HepG2 (cell line): ENCODE results near the gene STK11. TPM values are rescaled to one million over a fixed set of nuclear protein-coding genes. Genes with fewer than 3 reads are reported as not detected.

Experiments
- AHR ChIP-seq: IDR thresholded peaks from 2 replicates; pipeline ENCODE4 v1.6.1; 2018; ENCODE audit warnings: missing genetic modification reagents, missing compliant biosample characterization
- FIP1L1 ChIP-seq: fragments of 200-400 bp; formaldehyde crosslinking; IDR thresholded peaks from 2 replicates; pipeline ENCODE4 v1.6.1; 2018; ENCODE audit warnings: low read depth, mild to moderate bottlenecking, low read length, moderate library complexity, borderline replicate concordance; ENCODE audit not compliant: insufficient read depth
- GTF2F1 ChIP-seq: fragments of 150-350 bp; IDR thresholded peaks from 2 replicates; pipeline ENCODE4 v1.6.1; 2014; ENCODE audit warnings: low read length
- IRX3 ChIP-seq: sonication (generic); formaldehyde crosslinking; IDR thresholded peaks from 2 replicates; pipeline ENCODE4 v1.8.1; 2023; ENCODE audit warnings: mild to moderate bottlenecking, low read depth, missing genetic modification reagents, borderline replicate concordance
- NFKB2 ChIP-seq: sonication (generic); formaldehyde crosslinking; IDR thresholded peaks from 2 replicates; pipeline ENCODE4 v1.4.0; 2020; ENCODE audit warnings: missing genetic modification reagents, borderline replicate concordance
- NFYB ChIP-seq: sonication (generic); formaldehyde crosslinking; IDR thresholded peaks from 2 replicates; pipeline ENCODE4 v1.4.0; 2020; ENCODE audit warnings: missing genetic modification reagents
- RBFOX2 ChIP-seq: fragments of 200-400 bp; formaldehyde crosslinking; IDR thresholded peaks from 2 replicates; pipeline ENCODE4 v1.6.1; 2017; ENCODE audit warnings: low read depth, mild to moderate bottlenecking, low read length
- SNAI1 ChIP-seq: sonication (generic); formaldehyde crosslinking; IDR thresholded peaks from 2 replicates; pipeline ENCODE4 v1.5.0; 2020; ENCODE audit warnings: mild to moderate bottlenecking, missing genetic modification reagents, borderline replicate concordance
- TAF1 ChIP-seq: sonication (generic); formaldehyde crosslinking; IDR thresholded peaks from 2 replicates; pipeline ENCODE4 v1.4.0; 2020; ENCODE audit warnings: missing genetic modification reagents
- ZNF326 ChIP-seq: sonication (generic); formaldehyde crosslinking; IDR thresholded peaks from 2 replicates; pipeline ENCODE4 v1.4.0; 2020; ENCODE audit warnings: missing genetic modification reagents, borderline replicate concordance
- ZNF33B ChIP-seq: sonication (generic); formaldehyde crosslinking; IDR thresholded peaks from 2 replicates; pipeline ENCODE4 v1.5.1; 2020; ENCODE audit warnings: mild to moderate bottlenecking, missing genetic modification reagents
- ZNF343 ChIP-seq: sonication (generic); formaldehyde crosslinking; IDR thresholded peaks from 2 replicates; pipeline ENCODE4 v1.4.0; 2020; ENCODE audit warnings: mild to moderate bottlenecking, missing genetic modification reagents
- ZSCAN30 ChIP-seq: sonication (generic); formaldehyde crosslinking; IDR thresholded peaks from 2 replicates; pipeline ENCODE4 v1.5.0; 2020; ENCODE audit warnings: mild to moderate bottlenecking, missing genetic modification reagents
- polyA plus RNA-seq, 8 experiments: library from polyadenylated mRNA; depleted of rRNA in 3 of 8; stranded (reverse) in 7 of 8; unstranded in 1 of 8; fragments of >200 nt; fragmentation: Illumina TruSeq in 4 of 8; extraction: Trizol in 4 of 8; gene quantifications; 2 replicates each; pipeline versions ENCODE4 v1.2.1 to v1.2.3, GENCODE V29; 2011 to 2016; ENCODE audit warnings: low read depth in 4 of 8, missing spikeins in 1 of 8, mixed read lengths in 1 of 8; ENCODE audit not compliant: insufficient read depth in 1 of 8
- total RNA-seq, 5 experiments: library from RNA; depleted of rRNA; stranded (reverse); fragments of >200 nt; fragmentation: Illumina TruSeq; extraction: Trizol; gene quantifications; 2 replicates each; pipeline ENCODE4 v1.2.3, GENCODE V29; 2016; ENCODE audit warnings: low read depth in 1 of 5
- TF ChIP-seq, protein P1 (sequence below): sonication (generic); formaldehyde crosslinking; conservative IDR thresholded peaks from 2 replicates; pipeline ENCODE4 v1.4.0; 2020; ENCODE audit warnings: missing genetic modification reagents
- TF ChIP-seq, protein P2 (sequence below): IDR thresholded peaks from 2 replicates; pipeline ENCODE4 v1.6.1; 2016; ENCODE audit warnings: missing genetic modification reagents, missing compliant biosample characterization
- TF ChIP-seq, protein P3 (sequence below): sonication (generic); formaldehyde crosslinking; IDR thresholded peaks from 2 replicates; pipeline ENCODE4 v1.4.0; 2020; ENCODE audit warnings: mild to moderate bottlenecking, missing genetic modification reagents, borderline replicate concordance
- TF ChIP-seq, protein P4 (sequence below): conservative IDR thresholded peaks from 2 replicates; pipeline ENCODE4 v1.6.1; 2018; ENCODE audit warnings: missing genetic modification reagents
- TF ChIP-seq, protein P5 (sequence below): sonication (generic); formaldehyde crosslinking; IDR thresholded peaks from 2 replicates; pipeline ENCODE4 v1.8.1; 2023; ENCODE audit warnings: mild to moderate bottlenecking, missing genetic modification reagents
- TF ChIP-seq, protein P6 (sequence below): sonication (generic); formaldehyde crosslinking; IDR thresholded peaks from 2 replicates; pipeline ENCODE4 v1.4.0; 2020; ENCODE audit warnings: missing genetic modification reagents

STK11 gene
- total and polyA plus RNA-seq, 2 of the 13 experiments (the other 11 are each of a cell fraction or from before 2014, with no cell fraction given) = 27.5 to 43.6 TPM

DNA sequence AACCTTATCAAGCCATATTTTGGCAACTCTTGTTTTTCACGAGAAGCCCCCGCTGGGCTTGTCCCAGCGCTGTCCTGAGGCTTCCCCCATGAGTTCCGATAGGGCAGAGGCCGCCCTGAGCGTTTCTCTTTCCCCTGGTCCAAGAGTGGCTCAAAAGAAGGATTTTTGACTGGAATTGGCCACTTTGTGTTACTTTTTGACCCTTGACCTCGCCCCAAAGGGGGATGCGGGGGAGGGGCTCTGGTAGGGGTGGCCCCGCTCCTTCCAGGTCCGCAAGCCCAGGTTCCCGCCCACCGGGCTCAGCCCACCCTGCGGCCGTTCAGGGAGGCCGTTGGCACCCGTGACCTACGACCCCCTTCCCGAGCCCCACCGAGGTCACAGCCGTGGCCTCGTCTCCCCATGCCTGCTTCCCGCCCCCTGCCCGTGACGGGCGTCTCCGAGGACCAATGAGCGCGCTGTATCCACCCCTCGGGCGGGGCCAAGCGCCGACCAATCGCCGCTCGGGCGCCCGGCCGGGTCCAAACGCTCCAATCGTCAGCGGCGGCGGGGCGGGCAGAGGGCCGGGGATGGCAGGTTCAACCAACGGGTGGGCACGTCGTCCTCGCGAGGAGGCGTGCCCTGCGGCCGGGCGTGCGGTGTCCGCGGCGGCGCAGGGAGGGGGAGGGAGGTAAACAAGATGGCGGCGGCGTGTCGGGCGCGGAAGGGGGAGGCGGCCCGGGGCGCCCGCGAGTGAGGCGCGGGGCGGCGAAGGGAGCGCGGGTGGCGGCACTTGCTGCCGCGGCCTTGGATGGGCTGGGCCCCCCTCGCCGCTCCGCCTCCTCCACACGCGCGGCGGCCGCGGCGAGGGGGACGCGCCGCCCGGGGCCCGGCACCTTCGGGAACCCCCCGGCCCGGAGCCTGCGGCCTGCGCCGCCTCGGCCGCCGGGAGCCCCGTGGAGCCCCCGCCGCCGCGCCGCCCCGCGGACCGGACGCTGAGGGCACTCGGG, at the start of gene STK11 (continued):
- TF ChIP-seq, protein P1, sequence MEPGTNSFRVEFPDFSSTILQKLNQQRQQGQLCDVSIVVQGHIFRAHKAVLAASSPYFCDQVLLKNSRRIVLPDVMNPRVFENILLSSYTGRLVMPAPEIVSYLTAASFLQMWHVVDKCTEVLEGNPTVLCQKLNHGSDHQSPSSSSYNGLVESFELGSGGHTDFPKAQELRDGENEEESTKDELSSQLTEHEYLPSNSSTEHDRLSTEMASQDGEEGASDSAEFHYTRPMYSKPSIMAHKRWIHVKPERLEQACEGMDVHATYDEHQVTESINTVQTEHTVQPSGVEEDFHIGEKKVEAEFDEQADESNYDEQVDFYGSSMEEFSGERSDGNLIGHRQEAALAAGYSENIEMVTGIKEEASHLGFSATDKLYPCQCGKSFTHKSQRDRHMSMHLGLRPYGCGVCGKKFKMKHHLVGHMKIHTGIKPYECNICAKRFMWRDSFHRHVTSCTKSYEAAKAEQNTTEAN = no peak
- no peak for TF ChIP-seq FIP1L1
- no peak for TF ChIP-seq ZNF326
- TF ChIP-seq, protein P2, sequence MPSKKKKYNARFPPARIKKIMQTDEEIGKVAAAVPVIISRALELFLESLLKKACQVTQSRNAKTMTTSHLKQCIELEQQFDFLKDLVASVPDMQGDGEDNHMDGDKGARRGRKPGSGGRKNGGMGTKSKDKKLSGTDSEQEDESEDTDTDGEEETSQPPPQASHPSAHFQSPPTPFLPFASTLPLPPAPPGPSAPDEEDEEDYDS (CRISPR knock-in tag) = peak; percentile 84
- TF ChIP-seq ZNF33B = no peak
- TF ChIP-seq SNAI1 (CRISPR knock-in tag) = no peak
- TF ChIP-seq, protein P3, sequence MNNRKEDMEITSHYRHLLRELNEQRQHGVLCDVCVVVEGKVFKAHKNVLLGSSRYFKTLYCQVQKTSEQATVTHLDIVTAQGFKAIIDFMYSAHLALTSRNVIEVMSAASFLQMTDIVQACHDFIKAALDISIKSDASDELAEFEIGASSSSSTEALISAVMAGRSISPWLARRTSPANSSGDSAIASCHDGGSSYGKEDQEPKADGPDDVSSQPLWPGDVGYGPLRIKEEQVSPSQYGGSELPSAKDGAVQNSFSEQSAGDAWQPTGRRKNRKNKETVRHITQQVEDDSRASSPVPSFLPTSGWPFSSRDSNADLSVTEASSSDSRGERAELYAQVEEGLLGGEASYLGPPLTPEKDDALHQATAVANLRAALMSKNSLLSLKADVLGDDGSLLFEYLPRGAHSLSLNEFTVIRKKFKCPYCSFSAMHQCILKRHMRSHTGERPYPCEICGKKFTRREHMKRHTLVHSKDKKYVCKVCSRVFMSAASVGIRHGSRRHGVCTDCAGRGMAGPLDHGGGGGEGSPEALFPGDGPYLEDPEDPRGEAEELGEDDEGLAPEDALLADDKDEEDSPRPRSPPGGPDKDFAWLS (CRISPR knock-in tag) = no peak
- TF ChIP-seq RBFOX2 = peak; percentile 89
- no peak for TF ChIP-seq AHR (CRISPR knock-in tag)
- TF ChIP-seq, protein P4, sequence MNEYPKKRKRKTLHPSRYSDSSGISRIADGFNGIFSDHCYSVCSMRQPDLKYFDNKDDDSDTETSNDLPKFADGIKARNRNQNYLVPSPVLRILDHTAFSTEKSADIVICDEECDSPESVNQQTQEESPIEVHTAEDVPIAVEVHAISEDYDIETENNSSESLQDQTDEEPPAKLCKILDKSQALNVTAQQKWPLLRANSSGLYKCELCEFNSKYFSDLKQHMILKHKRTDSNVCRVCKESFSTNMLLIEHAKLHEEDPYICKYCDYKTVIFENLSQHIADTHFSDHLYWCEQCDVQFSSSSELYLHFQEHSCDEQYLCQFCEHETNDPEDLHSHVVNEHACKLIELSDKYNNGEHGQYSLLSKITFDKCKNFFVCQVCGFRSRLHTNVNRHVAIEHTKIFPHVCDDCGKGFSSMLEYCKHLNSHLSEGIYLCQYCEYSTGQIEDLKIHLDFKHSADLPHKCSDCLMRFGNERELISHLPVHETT (CRISPR knock-in tag) = peak; percentile 65
- TF ChIP-seq ZSCAN30 = no peak
- no peak for TF ChIP-seq IRX3 (CRISPR knock-in tag)
- peak; percentile 85 for TF ChIP-seq TAF1 (CRISPR knock-in tag)
- TF ChIP-seq GTF2F1 = no peak
- TF ChIP-seq, protein P5, sequence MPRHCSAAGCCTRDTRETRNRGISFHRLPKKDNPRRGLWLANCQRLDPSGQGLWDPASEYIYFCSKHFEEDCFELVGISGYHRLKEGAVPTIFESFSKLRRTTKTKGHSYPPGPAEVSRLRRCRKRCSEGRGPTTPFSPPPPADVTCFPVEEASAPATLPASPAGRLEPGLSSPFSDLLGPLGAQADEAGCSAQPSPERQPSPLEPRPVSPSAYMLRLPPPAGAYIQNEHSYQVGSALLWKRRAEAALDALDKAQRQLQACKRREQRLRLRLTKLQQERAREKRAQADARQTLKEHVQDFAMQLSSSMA (CRISPR knock-in tag) = no peak
- TF ChIP-seq ZNF343 (CRISPR knock-in tag) = no peak
- TF ChIP-seq NFYB (CRISPR knock-in tag) = peak; percentile 96
- no peak for TF ChIP-seq NFKB2
- TF ChIP-seq, protein P6, sequence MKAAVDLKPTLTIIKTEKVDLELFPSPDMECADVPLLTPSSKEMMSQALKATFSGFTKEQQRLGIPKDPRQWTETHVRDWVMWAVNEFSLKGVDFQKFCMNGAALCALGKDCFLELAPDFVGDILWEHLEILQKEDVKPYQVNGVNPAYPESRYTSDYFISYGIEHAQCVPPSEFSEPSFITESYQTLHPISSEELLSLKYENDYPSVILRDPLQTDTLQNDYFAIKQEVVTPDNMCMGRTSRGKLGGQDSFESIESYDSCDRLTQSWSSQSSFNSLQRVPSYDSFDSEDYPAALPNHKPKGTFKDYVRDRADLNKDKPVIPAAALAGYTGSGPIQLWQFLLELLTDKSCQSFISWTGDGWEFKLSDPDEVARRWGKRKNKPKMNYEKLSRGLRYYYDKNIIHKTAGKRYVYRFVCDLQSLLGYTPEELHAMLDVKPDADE = no peak
